Measurements from ENCODE around the gene NELL2.

NELL2 gene

DNA sequence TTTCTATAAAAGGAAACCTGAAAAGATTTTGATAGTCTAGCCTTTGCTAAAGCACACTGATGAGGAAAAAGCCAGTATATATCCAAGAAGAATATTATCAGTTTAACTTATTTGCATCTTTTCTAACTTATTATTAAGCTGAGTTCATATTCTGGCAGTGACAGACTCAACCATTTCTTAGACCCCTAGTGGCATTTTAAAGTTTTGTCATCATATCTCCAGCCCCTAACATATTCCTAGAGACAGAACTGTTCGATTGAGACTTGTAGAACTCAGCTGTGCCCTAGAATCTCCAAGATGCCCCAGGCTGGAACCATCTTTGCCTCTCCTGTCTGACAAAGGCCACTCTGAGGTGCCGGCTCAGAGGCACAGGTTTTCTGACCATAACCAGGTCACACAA, 365.6 kb downstream of the NELL2 start:
- H3K4me3 ChIP-seq (ENCODE audit: severe bottlenecking), result no peak overlapping the region
- H3K9me3 ChIP-seq (ENCODE audit: severe bottlenecking), result no peaks in the 10 kb centered on the region
- peaks cover 3% of the 10 kb centered on the region for H3K27me3 ChIP-seq (ENCODE audit: insufficient read depth, poor library complexity, severe bottlenecking)
- no peak overlapping the region for H3K27ac ChIP-seq (ENCODE audit: poor library complexity, severe bottlenecking)
- H3K36me3 ChIP-seq (ENCODE audit: low read depth), result no peaks in the 10 kb centered on the region
- DNase-seq (ENCODE audit: low spot score) (no peak), ATAC-seq (ENCODE audit: low read depth) (no peak)
- no peaks in the 10 kb centered on the region for H3K4me1 ChIP-seq (ENCODE audit: insufficient read depth, poor library complexity, severe bottlenecking)
- TF ChIP-seq, protein P1, sequence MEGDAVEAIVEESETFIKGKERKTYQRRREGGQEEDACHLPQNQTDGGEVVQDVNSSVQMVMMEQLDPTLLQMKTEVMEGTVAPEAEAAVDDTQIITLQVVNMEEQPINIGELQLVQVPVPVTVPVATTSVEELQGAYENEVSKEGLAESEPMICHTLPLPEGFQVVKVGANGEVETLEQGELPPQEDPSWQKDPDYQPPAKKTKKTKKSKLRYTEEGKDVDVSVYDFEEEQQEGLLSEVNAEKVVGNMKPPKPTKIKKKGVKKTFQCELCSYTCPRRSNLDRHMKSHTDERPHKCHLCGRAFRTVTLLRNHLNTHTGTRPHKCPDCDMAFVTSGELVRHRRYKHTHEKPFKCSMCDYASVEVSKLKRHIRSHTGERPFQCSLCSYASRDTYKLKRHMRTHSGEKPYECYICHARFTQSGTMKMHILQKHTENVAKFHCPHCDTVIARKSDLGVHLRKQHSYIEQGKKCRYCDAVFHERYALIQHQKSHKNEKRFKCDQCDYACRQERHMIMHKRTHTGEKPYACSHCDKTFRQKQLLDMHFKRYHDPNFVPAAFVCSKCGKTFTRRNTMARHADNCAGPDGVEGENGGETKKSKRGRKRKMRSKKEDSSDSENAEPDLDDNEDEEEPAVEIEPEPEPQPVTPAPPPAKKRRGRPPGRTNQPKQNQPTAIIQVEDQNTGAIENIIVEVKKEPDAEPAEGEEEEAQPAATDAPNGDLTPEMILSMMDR (IDR thresholded peaks at IDR 0.05; ENCODE audit: poor library complexity, severe bottlenecking), result no peak

DNA sequence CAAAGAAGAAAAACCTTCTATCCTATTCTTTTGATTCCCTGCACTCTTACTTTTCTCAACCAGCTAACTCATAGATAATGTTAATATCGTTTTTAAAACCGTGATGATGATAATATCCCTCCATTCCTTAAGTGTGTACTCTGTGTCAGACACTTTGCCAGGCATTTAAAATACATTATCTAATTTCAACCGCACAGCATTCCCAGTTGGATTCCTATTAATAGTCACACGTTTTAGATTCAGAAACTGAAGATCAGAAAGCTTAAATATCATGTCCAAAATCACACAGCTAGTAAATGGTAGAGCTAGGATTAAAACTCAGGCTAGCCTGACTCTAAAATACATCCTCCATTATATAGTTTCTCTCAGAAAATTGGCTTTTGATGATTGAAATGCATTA, 366.0 kb downstream of the NELL2 start:
- TF ChIP-seq, protein P1 (IDR thresholded peaks at IDR 0.05; ENCODE audit: poor library complexity, severe bottlenecking), result no peak

DNA sequence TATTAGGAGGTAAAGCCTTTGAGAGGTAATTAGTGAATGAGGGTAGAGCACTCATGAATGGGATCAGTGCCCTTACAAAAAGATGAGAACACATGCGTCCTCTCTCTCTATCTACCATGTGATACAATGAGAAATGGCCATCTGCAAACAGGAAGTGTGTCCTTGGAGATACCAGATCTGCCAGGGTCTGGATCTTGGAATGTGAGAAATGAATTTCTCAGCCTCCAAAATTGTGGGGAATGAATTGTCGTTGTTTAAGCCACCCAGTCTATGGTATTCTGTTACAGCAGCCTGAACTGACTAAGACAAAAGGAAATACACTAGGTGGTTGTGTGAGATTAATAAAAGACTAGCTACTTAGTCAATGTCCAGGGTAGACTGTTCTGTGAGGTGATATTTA, 366.6 kb downstream of the NELL2 start:
- ATAC-seq (ENCODE audit: low read depth), result no peak
- no peaks in the 10 kb centered on the region for H3K36me3 ChIP-seq (ENCODE audit: low read depth)
- H3K27me3 ChIP-seq (ENCODE audit: insufficient read depth, poor library complexity, severe bottlenecking), result peaks cover 3% of the 10 kb centered on the region
- TF ChIP-seq, protein P1 (IDR thresholded peaks at IDR 0.05; ENCODE audit: poor library complexity, severe bottlenecking), result no peak
- H3K4me1 ChIP-seq (ENCODE audit: insufficient read depth, poor library complexity, severe bottlenecking), result no peaks in the 10 kb centered on the region
- H3K9me3 ChIP-seq (ENCODE audit: severe bottlenecking), result no peaks in the 10 kb centered on the region
- no peak for DNase-seq (ENCODE audit: low spot score)
- no peak overlapping the region for H3K27ac ChIP-seq (ENCODE audit: poor library complexity, severe bottlenecking)
- H3K4me3 ChIP-seq (ENCODE audit: severe bottlenecking), result no peak overlapping the region

More for the DNA sequence above, 366.0 kb downstream of the NELL2 start:
- H3K4me1 ChIP-seq (ENCODE audit: insufficient read depth, poor library complexity, severe bottlenecking), result no peaks in the 10 kb centered on the region
- no peak overlapping the region for H3K27ac ChIP-seq (ENCODE audit: poor library complexity, severe bottlenecking)
- no peak for ATAC-seq (ENCODE audit: low read depth)
- no peak overlapping the region for H3K4me3 ChIP-seq (ENCODE audit: severe bottlenecking)
- no peaks in the 10 kb centered on the region for H3K36me3 ChIP-seq (ENCODE audit: low read depth)
- DNase-seq (ENCODE audit: low spot score), result no peak
- peaks cover 3% of the 10 kb centered on the region for H3K27me3 ChIP-seq (ENCODE audit: insufficient read depth, poor library complexity, severe bottlenecking)
- no peaks in the 10 kb centered on the region for H3K9me3 ChIP-seq (ENCODE audit: severe bottlenecking)

DNA sequence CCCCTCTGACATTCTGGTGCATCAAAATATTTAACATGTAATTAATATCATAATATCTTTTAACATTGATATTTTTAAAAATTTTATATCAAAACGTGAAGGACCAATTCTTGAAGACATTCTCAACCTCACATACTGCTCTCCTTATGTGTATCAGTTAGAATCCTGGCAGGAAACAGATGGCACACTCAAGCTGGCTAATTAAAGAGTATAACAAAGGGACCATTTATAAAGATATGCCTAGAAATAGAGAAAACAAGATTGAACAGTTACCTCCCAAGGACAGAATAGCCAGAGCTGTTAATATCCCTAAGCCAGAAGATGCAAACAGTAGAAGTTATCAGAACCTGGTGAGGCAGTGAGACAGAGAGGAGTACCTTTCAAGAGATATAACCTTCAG, 368.7 kb downstream of the NELL2 start:
- Histone ChIP-seq H3K4me1 (ENCODE audit: insufficient read depth, poor library complexity, severe bottlenecking) (no peaks in the 10 kb centered on the region), H3K9me3 (ENCODE audit: severe bottlenecking) (no peaks in the 10 kb centered on the region), H3K36me3 (ENCODE audit: low read depth) (no peaks in the 10 kb centered on the region), H3K4me3 (ENCODE audit: severe bottlenecking) (no peak overlapping the region), H3K27me3 (ENCODE audit: insufficient read depth, poor library complexity, severe bottlenecking) (peaks cover 3% of the 10 kb centered on the region), H3K27ac (ENCODE audit: poor library complexity, severe bottlenecking) (no peak overlapping the region)
- no peak for DNase-seq (ENCODE audit: low spot score)
- TF ChIP-seq, protein P1 (IDR thresholded peaks at IDR 0.05; ENCODE audit: poor library complexity, severe bottlenecking), result no peak
- no peak for ATAC-seq (ENCODE audit: low read depth)

DNA sequence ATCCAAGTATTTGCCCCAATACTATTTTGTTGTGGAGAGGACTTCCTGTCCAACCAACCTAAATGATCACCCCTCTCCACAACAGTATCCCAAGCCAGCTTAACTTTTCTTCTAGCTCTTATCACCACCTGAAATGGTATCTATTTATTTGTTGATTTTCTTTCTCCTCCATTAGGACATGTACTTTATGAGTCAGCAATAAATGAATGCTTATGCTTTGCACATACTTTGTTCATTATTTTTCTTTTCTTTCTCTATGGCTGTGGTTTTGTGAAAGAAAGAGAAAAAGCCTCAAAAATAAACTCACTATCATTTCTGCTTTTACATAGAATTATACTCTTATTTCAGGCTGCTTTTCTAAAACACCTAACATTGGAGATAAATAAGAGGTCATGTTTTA, 371.3 kb downstream of the NELL2 start:
- Histone ChIP-seq H3K4me3 (ENCODE audit: severe bottlenecking) (no peak overlapping the region), H3K9me3 (ENCODE audit: severe bottlenecking) (no peaks in the 10 kb centered on the region), H3K27me3 (ENCODE audit: insufficient read depth, poor library complexity, severe bottlenecking) (peaks cover 3% of the 10 kb centered on the region), H3K4me1 (ENCODE audit: insufficient read depth, poor library complexity, severe bottlenecking) (no peaks in the 10 kb centered on the region), H3K36me3 (ENCODE audit: low read depth) (no peaks in the 10 kb centered on the region), H3K27ac (ENCODE audit: poor library complexity, severe bottlenecking) (no peak overlapping the region)
- TF ChIP-seq, protein P1 (IDR thresholded peaks at IDR 0.05; ENCODE audit: poor library complexity, severe bottlenecking), result no peak
- DNase-seq (ENCODE audit: low spot score) (no peak), ATAC-seq (ENCODE audit: low read depth) (no peak)
